Fibroblast of skin of right quadriceps (primary cell): Measurements from ENCODE around the gene ZBTB16.

ENCODE experiments used
- DNase-seq: peaks from one replicate; pipeline ENCODE4 v3.0.0-alpha.2; 2013

Gene ZBTB16

GRCh38 chr11:114221037-114221436, 161.5 kb downstream of the ZBTB16 start:
- DNase-seq = no peak

- DNase-seq = no peak
These were observed 166.2 kb downstream of the ZBTB16 start for GRCh38 chr11:114225661-114226060.

DNA sequence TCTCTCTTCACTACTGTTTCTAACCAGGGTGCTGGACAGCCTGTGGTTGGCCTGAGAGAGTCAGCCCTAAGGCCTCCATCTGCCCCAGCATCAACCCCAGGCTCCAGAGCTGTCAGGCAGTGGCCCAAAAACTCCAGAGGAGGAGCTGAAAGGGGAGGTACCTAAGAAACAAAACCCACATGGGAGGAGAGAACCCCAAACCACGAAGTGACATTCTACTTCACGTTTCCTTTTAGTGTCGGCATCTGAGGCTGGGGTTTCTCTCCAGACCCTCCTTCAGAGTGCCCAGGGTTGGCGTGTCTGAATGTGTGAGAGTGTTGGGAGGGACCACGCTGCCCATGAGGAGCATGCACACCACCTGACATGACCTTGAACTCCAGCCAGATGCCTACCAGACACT, 166.8 kb downstream of the ZBTB16 start:
- DNase-seq = no peak

DNA sequence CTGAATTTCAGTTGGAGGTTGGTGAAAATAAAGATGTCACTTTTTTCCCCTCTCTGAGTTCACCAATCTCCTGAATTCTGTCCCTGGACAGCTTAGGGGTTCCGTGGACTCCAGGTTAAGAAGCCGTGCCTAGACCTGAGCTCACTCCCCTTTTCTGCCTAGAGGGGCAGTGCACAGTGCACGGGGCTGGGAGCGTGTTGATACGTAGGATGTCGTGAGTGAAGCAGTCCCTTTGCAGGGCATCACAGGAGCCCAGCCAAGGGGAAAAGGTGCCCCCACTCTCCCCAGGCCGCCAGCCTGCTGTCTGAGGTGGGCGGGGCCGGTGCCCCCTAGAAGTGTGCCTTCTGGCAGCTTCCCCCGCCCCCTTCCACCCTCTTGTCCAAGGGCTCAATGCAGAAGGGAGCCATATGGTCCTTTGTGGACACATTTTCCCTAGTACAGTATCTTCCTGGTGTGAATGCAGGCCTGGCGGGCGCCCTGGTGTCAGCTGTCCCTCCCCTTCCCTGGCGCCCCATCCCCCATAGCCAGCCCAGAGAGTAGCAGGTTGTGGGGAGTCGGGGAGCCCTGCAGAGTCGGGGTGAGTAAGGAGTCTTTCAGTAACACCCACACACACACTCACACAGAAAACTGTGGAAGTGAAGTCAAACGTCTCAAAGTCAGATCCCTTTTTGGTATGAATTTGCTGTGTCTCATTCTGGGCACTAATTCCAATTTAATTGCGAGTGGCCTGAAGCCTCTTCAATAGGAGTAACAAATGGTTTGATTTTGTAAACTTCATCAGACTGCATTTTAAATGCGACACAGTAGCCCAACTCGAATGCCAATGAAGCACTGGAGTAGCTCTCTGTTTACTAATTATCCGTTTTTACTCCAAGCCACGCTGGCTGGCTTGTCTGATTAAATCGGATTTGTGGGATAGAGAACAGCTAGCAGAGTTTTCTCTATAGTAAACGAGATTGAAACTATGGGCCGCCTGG, 169.2 kb downstream of the ZBTB16 start:
- no peak for DNase-seq

DNA sequence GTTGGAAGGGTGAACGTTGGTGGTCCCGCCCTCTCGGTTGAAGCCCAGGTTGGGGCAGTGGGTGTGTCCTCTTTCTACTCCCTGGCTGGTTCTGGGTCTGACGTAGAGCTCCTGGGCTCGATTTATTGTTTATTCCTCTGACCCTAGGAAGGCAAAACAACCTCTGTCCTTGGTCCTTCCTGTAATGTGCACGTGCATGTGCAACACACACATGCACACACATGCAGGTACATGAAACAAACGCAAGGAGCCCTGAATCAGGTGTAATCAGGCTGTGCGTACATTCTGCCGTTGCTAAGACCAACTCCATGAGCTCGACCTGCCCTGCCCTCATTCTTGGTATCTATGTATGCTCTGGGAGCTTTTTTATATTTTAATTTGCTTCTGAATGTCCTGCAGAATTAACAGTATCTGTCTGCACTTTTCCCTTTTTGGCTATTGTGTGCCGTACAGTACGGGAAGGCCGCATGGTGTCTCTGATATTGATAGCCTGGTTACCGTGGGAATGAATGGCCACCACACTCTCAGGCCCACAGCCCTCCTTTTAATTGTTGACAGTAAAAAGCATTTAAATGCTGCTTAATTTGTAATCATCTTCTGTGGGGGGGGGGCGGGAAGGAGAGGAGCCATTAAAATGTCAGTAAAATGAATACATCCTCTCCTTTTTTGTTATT, 170.7 kb downstream of the ZBTB16 start:
- no peak for DNase-seq

DNA sequence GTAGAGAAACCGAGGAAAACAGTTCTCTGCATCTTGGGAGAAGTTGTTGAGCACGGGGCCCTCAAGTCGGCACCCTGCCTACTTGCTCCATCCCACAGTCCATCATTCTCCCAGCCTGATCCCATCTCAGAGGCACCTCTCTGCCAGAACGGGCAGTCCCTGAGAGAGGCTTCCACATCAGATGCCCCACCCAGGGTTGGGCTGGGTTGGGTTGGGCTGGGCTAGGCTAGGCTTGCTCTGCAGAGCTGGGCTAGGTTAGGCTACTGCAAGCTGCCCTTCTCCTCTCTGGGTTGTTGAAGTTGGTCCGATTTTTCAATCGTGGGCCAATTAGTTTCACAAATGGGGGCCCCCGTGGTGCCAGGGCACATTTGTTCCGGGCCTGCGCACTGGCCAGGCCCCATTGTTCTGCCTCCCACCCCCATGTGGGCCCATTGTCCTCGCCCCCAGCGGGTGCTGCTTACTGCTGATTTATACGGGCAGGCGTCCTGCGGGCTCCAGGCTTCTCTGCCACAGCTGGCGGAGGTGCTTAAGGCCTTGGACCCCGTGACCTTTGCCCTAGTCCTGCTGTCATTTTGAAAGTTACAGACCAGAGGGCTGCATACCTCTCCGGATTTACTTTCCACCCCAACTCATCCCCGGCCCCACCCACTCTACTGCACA, 173.0 kb downstream of the ZBTB16 start:
- no peak for DNase-seq

DNA sequence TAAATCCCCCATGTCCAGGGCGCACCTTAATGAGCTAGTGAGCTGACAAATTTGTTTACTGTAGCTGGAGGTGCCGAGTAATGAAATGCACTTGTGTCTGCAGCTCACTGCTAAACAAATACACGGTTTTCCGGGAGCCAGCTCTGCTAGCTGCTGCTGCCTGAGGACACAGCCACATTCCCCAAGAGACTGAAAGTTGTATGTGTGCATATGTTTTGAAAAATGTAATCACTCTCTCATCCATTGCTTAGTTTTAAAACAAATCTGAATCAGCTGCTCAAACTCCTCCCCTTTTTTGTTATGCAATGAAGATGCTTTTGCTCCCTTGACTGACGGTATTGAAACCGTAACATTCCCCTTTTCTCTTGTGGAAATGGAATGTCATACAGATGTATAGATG, 174.2 kb downstream of the ZBTB16 start:
- DNase-seq = peak; percentile 7

- no peak for DNase-seq
These were observed 177.3 kb downstream of the ZBTB16 start for GRCh38 chr11:114236829-114237228.

GRCh38 chr11:114237321-114238280, 178.1 kb downstream of the ZBTB16 start:
- DNase-seq = no peak

DNA sequence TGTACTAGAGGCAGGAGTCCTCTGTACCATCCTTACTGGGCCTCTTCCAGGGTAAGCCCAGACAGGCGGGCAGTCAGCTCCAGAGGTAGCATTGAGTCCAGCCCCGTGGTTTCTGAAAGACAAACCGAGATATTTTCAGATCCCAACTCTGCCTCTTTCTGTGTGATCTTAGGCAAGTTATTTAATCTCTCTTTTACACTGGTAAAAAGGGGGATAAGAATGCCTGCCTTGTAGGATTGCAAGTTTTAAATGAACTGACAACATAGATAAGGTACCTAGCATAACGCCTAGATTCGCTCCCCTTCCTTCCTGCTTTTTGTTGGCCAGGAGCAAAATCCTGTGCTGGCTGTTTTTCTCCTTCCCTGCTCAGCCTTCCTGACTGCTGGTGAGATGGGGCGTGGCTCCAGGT, 180.2 kb downstream of the ZBTB16 start:
- no peak for DNase-seq

DNA sequence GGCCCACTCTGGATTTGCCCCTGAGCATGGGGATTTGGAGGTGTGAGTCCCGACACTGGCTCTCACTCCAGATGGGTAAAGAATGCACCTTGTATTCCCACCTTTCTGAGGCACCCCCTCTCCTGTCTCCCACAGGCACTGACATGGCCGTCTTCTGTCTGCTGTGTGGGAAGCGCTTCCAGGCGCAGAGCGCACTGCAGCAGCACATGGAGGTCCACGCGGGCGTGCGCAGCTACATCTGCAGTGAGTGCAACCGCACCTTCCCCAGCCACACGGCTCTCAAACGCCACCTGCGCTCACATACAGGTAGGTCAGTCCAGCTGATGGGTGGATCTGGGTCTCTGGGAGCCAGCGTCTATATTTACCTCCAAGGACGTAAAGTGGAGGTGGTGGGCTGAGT, 182.5 kb downstream of the ZBTB16 start:
- DNase-seq = no peak

DNA sequence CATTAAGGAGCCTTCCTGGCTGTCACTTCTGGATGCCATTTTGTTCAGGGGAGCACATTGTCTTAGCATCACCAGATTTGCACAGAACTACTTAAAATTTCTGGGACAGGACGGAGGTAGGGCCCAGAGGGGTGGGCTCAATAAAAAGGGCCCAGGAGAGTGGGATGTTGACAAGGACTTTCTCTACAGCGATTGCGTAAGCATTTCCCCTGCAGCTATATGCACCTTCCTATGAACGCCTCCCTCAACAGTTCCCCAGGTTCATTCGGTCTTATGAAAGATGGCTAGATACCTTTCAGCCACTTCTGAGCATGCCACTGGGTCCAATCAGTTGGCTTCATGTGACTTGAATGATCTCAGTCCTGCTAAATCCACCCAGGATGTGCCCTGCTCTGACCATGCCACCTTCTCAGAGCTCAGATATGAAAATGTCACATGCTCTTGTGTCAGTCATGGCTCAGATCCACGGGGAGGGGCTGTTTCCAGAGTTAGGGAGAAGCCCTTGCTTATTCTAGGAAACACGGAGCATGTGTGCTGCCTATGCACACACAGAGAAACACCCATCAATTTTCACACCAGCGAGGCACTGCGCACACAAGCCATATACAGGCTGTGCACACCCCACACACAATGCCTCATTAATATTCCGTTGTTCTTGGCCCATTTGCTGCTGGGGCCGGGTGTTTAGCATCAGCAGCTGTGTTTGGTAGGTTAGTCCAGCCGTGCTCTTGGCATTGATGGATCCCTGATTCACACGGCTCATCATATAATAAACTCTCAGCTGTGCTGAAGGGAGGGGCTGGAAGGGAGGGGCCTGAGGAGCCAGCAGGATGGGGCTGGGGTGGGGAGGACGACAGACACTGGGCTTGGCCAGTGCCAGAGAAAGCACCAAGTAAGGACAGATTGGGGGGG, 184.2 kb downstream of the ZBTB16 start:
- no peak for DNase-seq

DNA sequence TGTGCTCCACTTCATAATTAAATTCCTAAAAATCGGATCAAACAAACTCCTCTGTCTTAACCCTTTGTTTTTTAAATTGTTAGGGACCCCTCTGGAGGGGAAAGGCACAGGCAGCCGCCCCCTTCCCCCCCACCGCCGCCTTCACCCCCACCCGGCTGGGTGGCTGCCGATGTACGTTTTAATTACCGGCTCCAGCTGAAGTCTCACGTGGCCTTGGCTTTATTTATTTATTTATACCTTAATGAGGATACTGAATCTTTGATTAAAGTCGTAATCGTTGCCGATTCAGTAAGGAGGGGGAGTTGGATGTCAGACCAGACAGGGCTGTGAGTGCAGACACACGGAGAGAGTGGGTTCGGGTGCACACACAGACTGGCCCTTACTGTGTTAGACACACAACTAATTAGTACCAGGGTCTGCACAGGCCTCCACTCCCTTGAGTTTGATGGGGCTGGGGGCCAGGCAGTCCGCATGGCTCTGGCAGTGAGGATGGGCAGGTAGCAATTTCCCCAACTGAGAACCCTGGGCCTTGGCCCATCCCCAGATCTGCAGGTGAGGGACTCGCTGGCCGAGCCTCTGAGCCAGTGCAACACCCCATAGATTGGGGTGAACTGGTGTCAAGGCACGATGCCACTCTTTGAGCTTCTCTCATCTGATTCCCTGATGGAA, 185.3 kb downstream of the ZBTB16 start:
- no peak for DNase-seq

- no peak for DNase-seq
These were observed 187.0 kb downstream of the ZBTB16 start for GRCh38 chr11:114246321-114247069.

DNA sequence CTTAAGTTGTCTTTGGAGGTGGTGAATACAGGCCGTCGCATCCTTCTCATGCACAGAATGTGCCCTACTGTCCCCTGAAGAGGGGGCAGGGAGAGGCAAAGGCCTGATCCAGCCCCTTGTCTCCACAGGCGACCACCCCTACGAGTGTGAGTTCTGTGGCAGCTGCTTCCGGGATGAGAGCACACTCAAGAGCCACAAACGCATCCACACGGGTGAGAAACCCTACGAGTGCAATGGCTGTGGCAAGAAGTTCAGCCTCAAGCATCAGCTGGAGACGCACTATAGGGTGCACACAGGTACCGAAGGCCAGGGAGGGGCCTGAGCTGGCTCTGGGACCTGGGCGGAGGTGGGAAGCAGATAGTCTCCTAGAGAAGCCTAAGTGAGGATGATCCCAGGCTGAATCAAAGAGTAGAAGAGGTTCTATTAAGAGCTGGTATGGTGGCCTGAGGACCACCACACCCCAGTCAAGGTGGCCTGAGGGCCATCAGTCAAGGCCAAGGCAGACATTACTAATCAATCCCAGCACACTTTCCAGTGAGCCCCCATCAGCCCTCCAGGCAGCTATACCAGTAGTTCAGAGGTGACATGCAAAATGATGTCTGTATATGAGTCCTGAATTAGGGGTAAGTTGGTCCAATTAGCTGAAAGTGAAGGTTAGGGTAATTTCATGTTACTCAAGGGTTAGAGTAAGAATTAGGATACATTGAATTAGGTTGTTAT, 187.7 kb downstream of the ZBTB16 start:
- DNase-seq = no peak

DNA sequence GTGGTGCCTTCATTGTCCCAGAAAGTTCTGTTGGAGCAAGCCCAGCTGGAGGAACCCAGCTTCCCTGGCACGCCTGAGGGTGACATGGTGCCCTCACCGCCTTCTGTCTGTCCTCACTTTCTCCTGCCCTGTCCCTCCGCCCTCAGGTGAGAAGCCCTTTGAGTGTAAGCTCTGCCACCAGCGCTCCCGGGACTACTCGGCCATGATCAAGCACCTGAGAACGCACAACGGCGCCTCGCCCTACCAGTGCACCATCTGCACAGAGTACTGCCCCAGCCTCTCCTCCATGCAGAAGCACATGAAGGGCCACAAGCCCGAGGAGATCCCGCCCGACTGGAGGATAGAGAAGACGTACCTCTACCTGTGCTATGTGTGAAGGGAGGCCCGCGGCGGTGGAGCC, 190.7 kb downstream of the ZBTB16 start:
- no peak for DNase-seq

DNA sequence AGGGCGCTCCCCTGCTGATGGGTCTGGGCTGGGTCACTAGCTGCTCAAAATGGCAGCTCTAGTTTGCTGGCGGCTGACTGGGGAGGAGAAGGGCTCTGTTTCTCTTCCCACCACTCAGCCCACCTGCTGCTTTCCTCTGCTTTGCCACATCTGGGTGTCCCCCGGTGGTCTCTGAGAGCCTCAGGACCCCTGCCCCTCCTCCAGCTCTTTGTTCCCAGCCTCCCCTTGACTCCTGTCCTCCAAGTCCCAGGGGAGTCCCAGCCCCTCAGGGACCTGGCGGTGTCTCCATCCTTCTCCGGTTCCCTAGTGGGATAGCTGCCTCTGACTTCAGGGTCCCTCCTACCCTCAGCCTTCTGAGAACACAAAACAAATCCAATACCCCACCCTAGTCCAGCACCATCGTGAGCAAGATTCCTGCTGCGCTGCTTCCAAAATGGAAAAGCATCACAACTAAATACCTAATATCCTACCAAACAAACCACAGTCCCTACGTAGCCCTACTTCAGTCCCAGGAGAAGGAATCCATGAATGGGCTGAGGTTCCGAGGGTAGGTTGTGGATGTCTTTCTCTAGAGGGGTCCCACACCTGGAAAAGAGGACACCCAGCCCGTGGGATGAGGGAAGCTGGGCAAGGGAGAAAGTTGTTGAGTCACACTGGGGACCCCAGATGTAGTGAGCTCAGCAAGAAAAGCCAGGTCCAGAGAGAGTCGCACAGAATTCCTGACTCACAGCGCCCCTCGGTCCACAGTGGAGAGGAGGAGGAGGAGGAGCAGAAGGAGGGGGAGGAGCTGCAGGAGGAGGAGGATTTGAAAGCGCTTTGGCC, 191.7 kb downstream of the ZBTB16 start:
- no peak for DNase-seq

- DNase-seq = no peak
These were observed 192.4 kb downstream of the ZBTB16 start for GRCh38 chr11:114251815-114252337.
